Transverse colon (tissue), 4 donors: ENCODE data around the gene F10. TPM values are rescaled to one million over a fixed set of nuclear protein-coding genes. Genes with fewer than 3 reads are reported as not detected.
"Not testable (repeated sequence)": the region's sequence is repeated elsewhere in the genome, so short reads cannot be mapped to it uniquely, and the experiment has no call there.

Experiments
- DNase-seq: peaks from one replicate; pipeline ENCODE4 v3.0.0-alpha.2; 2019
- H3K27ac ChIP-seq, 4 donors: fragments of 200-600 bp; sonication (generic); 2 replicates each; pipeline ENCODE4 v1.5.1; 2016 to 2018; ENCODE audit warnings: inconsistent platforms in 4 of 4
- H3K27me3 ChIP-seq: fragments of 200-600 bp; sonication (generic); 2 replicates; pipeline ENCODE4 v1.5.1; 2017; ENCODE audit warnings: inconsistent platforms
- H3K36me3 ChIP-seq, 4 donors: fragments of 200-600 bp; sonication (generic); 2 replicates each; pipeline ENCODE4 v1.5.1; 2017 to 2019; ENCODE audit warnings: inconsistent platforms in 4 of 4
- H3K4me1 ChIP-seq, 4 donors: fragments of 200-600 bp; sonication (generic); 2 replicates each; pipeline ENCODE4 v1.5.1; 2017 to 2020; ENCODE audit warnings: inconsistent platforms in 4 of 4
- H3K4me3 ChIP-seq, 4 donors: fragments of 200-600 bp; sonication (generic); 1 replicate in 1 of 4; 2 replicates in 3 of 4; pipeline versions ENCODE4 v1.5.1 to v1.6.1; 2017 to 2019; ENCODE audit warnings: inconsistent platforms in 4 of 4
- H3K9me3 ChIP-seq, 2 donors: fragments of 200-600 bp; sonication (generic); 2 replicates each; pipeline ENCODE4 v1.5.1; 2017 to 2019; ENCODE audit warnings: inconsistent platforms in 2 of 2
- EP300 ChIP-seq: sonication (generic); formaldehyde crosslinking; IDR thresholded peaks from one replicate; pipeline ENCODE4 v1.6.1; 2017; ENCODE audit warnings: antibody characterized with exemption, low read depth
- POLR2A ChIP-seq: fragments of 450-650 bp; IDR thresholded peaks from one replicate; pipeline ENCODE4 v1.6.1; 2016; ENCODE audit warnings: antibody characterized with exemption, mild to moderate bottlenecking, moderate library complexity
- POLR2AphosphoS5 ChIP-seq, 3 donors: sonication (generic); formaldehyde crosslinking; IDR thresholded peaks; one replicate each; pipeline ENCODE4 v1.6.1; 2016; ENCODE audit warnings: antibody characterized with exemption in 3 of 3
- WGBS, 2 donors: methylation state at CpG; one replicate each; pipeline ENCODE4 v1.1.5; 2018; ENCODE audit warnings: low coverage in 1 of 2; 5-methylcytosine and 5-hydroxymethylcytosine counted together
- in situ Hi-C, 4 donors: fragments of 200-750 bp; cut with MboI; loops; one replicate each; pipeline versions ENCODE4 v1.15.0 to v1.15.1; 2017; ENCODE audit warnings: low sequenced_read_pairs in 3 of 4, low pct_ligation_motif_present in 1 of 4, low pct_unique_long_range_greater_than_20kb in 1 of 4
- intact Hi-C: fragments of 100-400 bp; cut with DNase I; formaldehyde crosslinking; loops from one replicate; pipeline ENCODE4 v1.15.1; 2023; ENCODE audit warnings: low total_unique reads
- total RNA-seq, 4 donors: library from RNA; depleted of rRNA; stranded (reverse); fragments of >200 nt; gene quantifications; one replicate each; pipeline ENCODE4 v1.1.0, GENCODE V29; 2016
- TF ChIP-seq, protein P1 (sequence below), 5 experiments: fragments of 200-600 bp in 3 of 5; fragments of 450-650 bp in 2 of 5; sonication (generic) in 3 of 5; IDR thresholded peaks; 1 replicate in 2 of 5; 2 replicates in 3 of 5; pipeline ENCODE4 v1.5.1; 2016 to 2017; ENCODE audit warnings: antibody characterized with exemption in 5 of 5, inconsistent platforms in 3 of 5, mild to moderate bottlenecking in 2 of 5, moderate library complexity in 1 of 5

F10 gene
- total RNA-seq, 4 donors from 2014 or later: 0.60 to 4.6 (median 3.4) TPM

GRCh38 chr13:113106711-113107351 is 15.8 kb upstream of the F10 start:
- intact Hi-C loops: no loop called here
- 60 to 62% methylated on average over 2 to 20 of the region's 25 CpGs for WGBS, 2 donors
- DNase-seq: no peak
- Histone ChIP-seq H3K4me3 (no peak overlapping the region), H3K27ac (no peak overlapping the region), H3K4me1 (peaks cover 0 to 18% (median 16%) of the 10 kb centered on the region in 4 donors), H3K27me3 (peaks cover 25% of the 10 kb centered on the region), H3K9me3 (no peaks in the 10 kb centered on the region), H3K36me3 (no peaks in the 10 kb centered on the region)
- TF ChIP-seq, protein P1, sequence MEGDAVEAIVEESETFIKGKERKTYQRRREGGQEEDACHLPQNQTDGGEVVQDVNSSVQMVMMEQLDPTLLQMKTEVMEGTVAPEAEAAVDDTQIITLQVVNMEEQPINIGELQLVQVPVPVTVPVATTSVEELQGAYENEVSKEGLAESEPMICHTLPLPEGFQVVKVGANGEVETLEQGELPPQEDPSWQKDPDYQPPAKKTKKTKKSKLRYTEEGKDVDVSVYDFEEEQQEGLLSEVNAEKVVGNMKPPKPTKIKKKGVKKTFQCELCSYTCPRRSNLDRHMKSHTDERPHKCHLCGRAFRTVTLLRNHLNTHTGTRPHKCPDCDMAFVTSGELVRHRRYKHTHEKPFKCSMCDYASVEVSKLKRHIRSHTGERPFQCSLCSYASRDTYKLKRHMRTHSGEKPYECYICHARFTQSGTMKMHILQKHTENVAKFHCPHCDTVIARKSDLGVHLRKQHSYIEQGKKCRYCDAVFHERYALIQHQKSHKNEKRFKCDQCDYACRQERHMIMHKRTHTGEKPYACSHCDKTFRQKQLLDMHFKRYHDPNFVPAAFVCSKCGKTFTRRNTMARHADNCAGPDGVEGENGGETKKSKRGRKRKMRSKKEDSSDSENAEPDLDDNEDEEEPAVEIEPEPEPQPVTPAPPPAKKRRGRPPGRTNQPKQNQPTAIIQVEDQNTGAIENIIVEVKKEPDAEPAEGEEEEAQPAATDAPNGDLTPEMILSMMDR (IDR thresholded peaks at IDR 0.05): no peak
- no peak for TF ChIP-seq POLR2A
- in situ Hi-C loops: no loop called here

- H3K9me3 ChIP-seq, H3K27ac ChIP-seq, intact Hi-C loops, H3K4me3 ChIP-seq, DNase-seq, in situ Hi-C loops, H3K36me3 ChIP-seq: not testable (repeated sequence)
- peaks cover 0 to 18% (median 16%) of the 10 kb centered on the region in 4 donors for H3K4me1 ChIP-seq
- WGBS, 2 donors: 87 to 100% methylated on average over 3 to 8 of the region's 27 CpGs
- H3K27me3 ChIP-seq: peaks cover 25% of the 10 kb centered on the region
Observed at GRCh38 chr13:113108521-113108920, 14.1 kb upstream of the F10 start.

DNA sequence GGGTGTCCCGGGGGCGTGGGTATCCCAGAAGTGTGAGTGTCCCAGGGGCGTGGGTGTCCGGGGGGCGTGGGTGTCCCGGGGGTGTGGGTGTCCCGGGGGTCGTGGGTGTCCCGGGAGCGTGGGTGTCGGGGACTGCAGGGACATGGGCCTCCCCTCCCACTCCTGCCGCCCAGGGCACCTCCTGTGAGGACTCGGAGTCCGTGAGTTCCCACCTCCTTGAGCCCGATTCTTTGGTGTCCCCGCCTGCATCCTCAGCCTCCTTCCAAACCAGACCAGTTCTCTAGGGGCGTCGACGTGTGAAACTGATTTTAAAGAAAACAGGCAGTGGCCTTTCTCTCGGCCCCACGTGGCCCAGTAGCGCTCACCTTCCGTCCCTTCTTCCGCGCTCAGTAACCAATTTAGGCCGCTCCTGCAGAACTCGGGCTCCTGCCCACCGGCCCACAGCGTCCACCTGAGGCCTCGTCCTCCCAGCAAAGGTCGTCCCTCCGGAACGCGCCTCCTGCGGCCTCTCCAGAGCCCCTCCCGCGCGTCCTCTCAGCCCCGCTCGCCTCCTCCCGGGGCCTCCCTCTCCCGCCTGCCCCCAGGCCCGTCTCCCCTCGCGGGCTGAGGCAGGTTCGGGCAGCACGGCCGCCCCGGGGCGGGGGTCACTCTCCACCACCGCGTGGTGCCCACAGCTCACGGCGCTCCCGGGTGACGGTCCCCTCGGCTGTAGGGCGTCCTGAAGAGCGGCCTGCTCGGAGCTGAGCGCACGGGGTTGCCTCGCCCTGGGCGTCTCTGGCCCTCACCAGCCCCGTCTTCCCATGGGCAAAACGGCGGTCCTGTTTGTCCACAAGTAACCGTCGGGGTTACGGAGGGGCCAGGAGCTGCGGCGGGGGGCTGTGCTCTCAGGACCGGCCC is 13.2 kb upstream of the F10 start:
- no peaks in the 10 kb centered on the region for H3K36me3 ChIP-seq
- no peak for DNase-seq
- TF ChIP-seq POLR2A (no peak), POLR2AphosphoS5 (IDR thresholded peaks at IDR 0.05) (no peak), EP300 (no peak)
- TF ChIP-seq, protein P1 (IDR thresholded peaks at IDR 0.05): no peak
- WGBS, 2 donors: 59 to 80% methylated on average over 6 to 56 of the region's 73 CpGs
- intact Hi-C loops: no loop called here
- peaks cover 22% of the 10 kb centered on the region for H3K27me3 ChIP-seq
- no peaks in the 10 kb centered on the region for H3K9me3 ChIP-seq
- peaks cover 0 to 18% (median 16%) of the 10 kb centered on the region in 4 donors for H3K4me1 ChIP-seq
- no peak overlapping the region for H3K27ac ChIP-seq
- peak overlapping the region in 1 of 4 donors; percentile 48 for H3K4me3 ChIP-seq
- in situ Hi-C loops: no loop called here

- DNase-seq: no peak
- H3K4me1 ChIP-seq: peaks cover 0 to 18% (median 16%) of the 10 kb centered on the region in 4 donors
- 4% methylated on average over 40 of the region's 99 CpGs; no CpG with 5 or more reads in 1 of the 2 donors for WGBS, 2 donors
- H3K9me3 ChIP-seq: no peaks in the 10 kb centered on the region
- H3K27me3 ChIP-seq: peaks cover 22% of the 10 kb centered on the region
- TF ChIP-seq POLR2A: no peak
- no peak for TF ChIP-seq POLR2AphosphoS5 (IDR thresholded peaks at IDR 0.05)
- TF ChIP-seq EP300: no peak
- TF ChIP-seq, protein P1 (IDR thresholded peaks at IDR 0.05): no peak
- peak overlapping the region in 3 of 4 donors; percentile 16 to 48 (median 32) for H3K4me3 ChIP-seq
- no peak overlapping the region for H3K27ac ChIP-seq
- in situ Hi-C loops: no loop called here
- intact Hi-C loops: no loop called here
- no peaks in the 10 kb centered on the region for H3K36me3 ChIP-seq
Observed at GRCh38 chr13:113110048-113110851, 12.3 kb upstream of the F10 start.
